OCI-LY7 (cell line): ENCODE measurements around the gene STX18. TPM values are rescaled to one million over a fixed set of nuclear protein-coding genes. Genes with fewer than 3 reads are reported as not detected.

Experiments
- BruUV-seq: library from RNA; stranded (reverse); fragments of 400-500 nt; replicated peaks from 2 replicates; lab custom pipeline; 2021; lab: Mats Ljungman, UMichigan
- CTCF ChIA-PET: fragments of 300-600 bp; sonication (Branson Sonifier 250); formaldehyde crosslinking; loops from one replicate; lab custom pipeline; 2022; ENCODE audit warnings: antibody characterized with exemption; ENCODE audit not compliant: unreplicated experiment; lab: Charles Lee
- POLR2A ChIA-PET: fragments of 300-600 bp; sonication (Branson Sonifier 250); formaldehyde crosslinking; loops from one replicate; lab custom pipeline; 2022; ENCODE audit warnings: antibody characterized with exemption; lab: Charles Lee
- DNase-seq: peaks from one replicate; pipeline ENCODE4 v3.0.0-alpha.2; 2015; ENCODE audit warnings: low spot score
- H2AFZ ChIP-seq: fragments of 200-600 bp; sonication (generic), shearing (Covaris generic); 2 replicates; pipeline ENCODE4 v1.6.1; 2014; ENCODE audit warnings: mild to moderate bottlenecking, antibody characterized with exemption, low read length, moderate library complexity
- H3K27ac ChIP-seq: fragments of 200-600 bp; sonication (generic); 2 replicates; pipeline ENCODE4 v1.5.1; 2014; ENCODE audit warnings: mixed run types, low read depth, mild to moderate bottlenecking, moderate library complexity, low read length, inconsistent platforms; ENCODE audit not compliant: poor library complexity, severe bottlenecking
- H3K36me3 ChIP-seq: fragments of 200-600 bp; sonication (generic); 2 replicates; pipeline ENCODE4 v1.6.1; 2014; ENCODE audit warnings: mild to moderate bottlenecking, antibody characterized with exemption, low read length, moderate library complexity, mixed read lengths; ENCODE audit not compliant: insufficient read depth
- H3K4me1 ChIP-seq: fragments of 200-600 bp; sonication (generic); 2 replicates; pipeline ENCODE4 v1.5.1; 2014; ENCODE audit warnings: mild to moderate bottlenecking, low read length; ENCODE audit not compliant: insufficient read depth, poor library complexity, severe bottlenecking
- H3K4me2 ChIP-seq: fragments of 200-600 bp; sonication (generic); 2 replicates; pipeline ENCODE4 v1.6.1; 2014; ENCODE audit warnings: mild to moderate bottlenecking, low read length
- H3K4me3 ChIP-seq: fragments of 200-600 bp; sonication (generic); 2 replicates; pipeline ENCODE4 v1.5.1; 2014; ENCODE audit warnings: mild to moderate bottlenecking, low read depth, low read length; ENCODE audit not compliant: poor library complexity, severe bottlenecking
- H3K79me2 ChIP-seq: fragments of 200-600 bp; sonication (generic); 2 replicates; pipeline ENCODE4 v1.6.1; 2016; ENCODE audit warnings: low read depth, mild to moderate bottlenecking, low read length, moderate library complexity, mixed read lengths; ENCODE audit not compliant: insufficient read depth
- H3K9me2 ChIP-seq: fragments of 200-600 bp; sonication (generic); 2 replicates; pipeline ENCODE4 v1.6.1; 2016; ENCODE audit warnings: mild to moderate bottlenecking, low read length, mixed read lengths; ENCODE audit not compliant: insufficient read depth
- H3K9me3 ChIP-seq: fragments of 200-600 bp; sonication (generic); 2 replicates; pipeline ENCODE4 v1.6.1; 2014; ENCODE audit warnings: mild to moderate bottlenecking, mixed run types, low read length, mixed read lengths
- H4K20me1 ChIP-seq: fragments of 200-600 bp; sonication (generic); 2 replicates; pipeline ENCODE4 v1.6.1; 2014; ENCODE audit warnings: mild to moderate bottlenecking, antibody characterized with exemption, low read length, moderate library complexity, mixed read lengths; ENCODE audit not compliant: insufficient read depth
- CTCF ChIP-seq: fragments of 200-600 bp; sonication (generic); conservative IDR thresholded peaks from 2 replicates; pipeline ENCODE4 v1.5.1; 2014; ENCODE audit warnings: mild to moderate bottlenecking, antibody characterized with exemption, low read length, moderate library complexity, mixed read lengths
- EZH2phosphoT487 ChIP-seq: fragments of 200-600 bp; sonication (generic); IDR thresholded peaks from 2 replicates; pipeline ENCODE4 v1.6.1; 2018; ENCODE audit warnings: low read depth, borderline replicate concordance, mild to moderate bottlenecking, mixed run types, antibody characterized with exemption, low read length, moderate library complexity, mixed read lengths
- intact Hi-C: fragments of 100-400 bp; cut with micrococcal nuclease; formaldehyde crosslinking; loops from one replicate; pipeline ENCODE4 v1.10.0; 2022; ENCODE audit not compliant: unreplicated experiment
- total RNA-seq, 2 experiments: library from RNA; depleted of rRNA in 1 of 2; stranded (reverse); fragments of >200 nt in 1 of 2; shearing (Covaris generic) in 1 of 2; gene quantifications; 2 replicates each; pipeline ENCODE4 v1.2.3, GENCODE V29; 2014 to 2022

The STX18 gene
- total RNA-seq, 2 experiments from 2014 or later, result 30.6 to 35.2 TPM

- peak overlapping the region; percentile 86 for H3K4me3 ChIP-seq
- peak overlapping the region; percentile 14 for H3K27ac ChIP-seq
- H3K9me2 ChIP-seq, result no peaks in the 10 kb centered on the region
- POLR2A ChIA-PET, result interaction anchor here (0.6 to 3.6 kb wide), 10 partner anchors 9 to 1142 kb away, joined by 3 to 30 read pairs (median 4); no protein-coding TSS in a partner anchor
- peak overlapping the region; percentile 53; the same call in 1 of the 2 replicates for H2AFZ ChIP-seq
- intact Hi-C loops, result loop anchor here (5.0 to 10.0 kb wide), 2 partner anchors 49 to 286 kb away; no protein-coding TSS in a partner anchor
- H4K20me1 ChIP-seq, result peaks cover 20% of the 10 kb centered on the region
- TF ChIP-seq CTCF (no peak), EZH2phosphoT487 (no peak)
- H3K4me1 ChIP-seq, result peaks cover 33% of the 10 kb centered on the region
- no peaks in the 10 kb centered on the region for H3K9me3 ChIP-seq
- CTCF ChIA-PET, result interaction anchor here (0.6 to 1.6 kb wide), 2 partner anchors 17 to 341 kb away, joined by 3 to 4 read pairs; no protein-coding TSS in a partner anchor
- H3K4me2 ChIP-seq, result peak overlapping the region; percentile 99
- peaks cover 65% of the 10 kb centered on the region for H3K79me2 ChIP-seq
- no TSS peak for BruUV-seq
- H3K36me3 ChIP-seq, result peaks cover 5% of the 10 kb centered on the region
- peak; percentile 45 for DNase-seq
These were observed 712 bp downstream of the STX18 start for GRCh38 chr4:4541040-4541631.

DNA sequence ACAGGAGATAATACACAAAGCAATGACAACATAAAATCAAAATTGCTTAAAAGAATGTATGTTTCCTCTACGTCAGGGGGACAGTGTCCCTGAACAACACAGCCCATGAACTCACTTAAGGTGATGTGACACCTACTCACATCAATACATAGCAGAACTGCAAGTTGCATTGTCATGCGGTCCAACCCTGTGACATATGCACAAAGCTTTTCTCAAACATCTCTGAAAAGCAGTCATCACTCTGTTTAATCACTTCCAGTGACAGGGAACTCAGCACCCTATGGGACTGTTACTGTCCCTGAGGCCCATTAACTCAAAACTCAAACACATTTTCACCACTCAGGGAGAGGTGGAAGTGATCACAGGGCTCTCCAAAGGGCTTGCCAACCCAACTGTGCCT, 2.4 kb downstream of the STX18 start:
- no peaks in the 10 kb centered on the region for H3K9me3 ChIP-seq
- peaks cover 67% of the 10 kb centered on the region for H3K79me2 ChIP-seq
- no peak overlapping the region for H3K4me3 ChIP-seq
- no peaks in the 10 kb centered on the region for H3K9me2 ChIP-seq
- TF ChIP-seq CTCF (no peak), EZH2phosphoT487 (no peak)
- BruUV-seq, result no TSS peak
- H3K4me1 ChIP-seq, result peaks cover 33% of the 10 kb centered on the region
- ChIA-PET POLR2A (interaction anchor here (1.4 to 1.7 kb wide), 2 partner anchors 19 to 38 kb away, joined by 4 to 5 read pairs; no protein-coding TSS in a partner anchor), CTCF (no interaction called here)
- H2AFZ ChIP-seq, result no peak overlapping the region
- no peak overlapping the region for H3K27ac ChIP-seq
- H3K36me3 ChIP-seq, result no peaks in the 10 kb centered on the region; the same call in 1 of the 2 replicates
- H3K4me2 ChIP-seq, result peak overlapping the region; percentile 99
- DNase-seq, result no peak
- intact Hi-C loops, result no loop called here
- peaks cover 23% of the 10 kb centered on the region for H4K20me1 ChIP-seq

DNA sequence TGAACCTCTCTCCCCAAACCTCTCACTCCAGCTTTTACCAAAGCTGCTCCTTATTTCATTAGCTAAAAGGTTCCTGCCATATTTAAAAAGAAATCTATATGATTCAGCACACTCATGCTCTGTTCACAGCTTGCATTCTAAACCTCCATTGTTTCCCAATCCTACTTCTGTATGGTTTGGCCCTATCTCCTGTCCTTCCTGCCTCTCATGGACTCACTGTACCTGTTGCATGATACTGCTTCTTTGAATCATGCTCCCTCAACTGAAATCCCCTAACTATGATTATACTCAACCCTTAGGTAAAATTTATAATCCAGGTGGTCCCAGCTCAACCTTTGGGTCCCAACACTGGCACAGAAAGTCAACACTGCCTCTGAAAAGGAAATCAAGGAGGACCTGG, 6.3 kb downstream of the STX18 start:
- no peaks in the 10 kb centered on the region for H3K9me3 ChIP-seq
- POLR2A ChIA-PET, result interaction anchor here (0.5 to 1.1 kb wide), 4 partner anchors 9 to 30 kb away, joined by 4 to 6 read pairs (median 4); no protein-coding TSS in a partner anchor
- no peak for DNase-seq

More for the DNA sequence above, 6.3 kb downstream of the STX18 start:
- Histone ChIP-seq H3K9me2 (no peaks in the 10 kb centered on the region), H3K4me1 (peaks cover 15% of the 10 kb centered on the region), H2AFZ (no peak overlapping the region), H3K27ac (no peak overlapping the region), H3K36me3 (no peaks in the 10 kb centered on the region), H3K79me2 (peaks cover 70% of the 10 kb centered on the region; the same call in 1 of the 2 replicates), H4K20me1 (peaks cover 25% of the 10 kb centered on the region), H3K4me3 (no peak overlapping the region), H3K4me2 (no peak overlapping the region)
- intact Hi-C loops, result no loop called here
- CTCF ChIA-PET, result no interaction called here
- no TSS peak for BruUV-seq
- TF ChIP-seq EZH2phosphoT487 (no peak), CTCF (no peak)
